Jurkat, Clone E6-1 (cell line): ENCODE data around the gene TRPC1.

Experiments used
- DNase-seq: peaks from one replicate; pipeline ENCODE4 v3.0.0-alpha.2; 2011; ENCODE audit warnings: low read depth, low spot score
- H3K4me3 ChIP-seq: 2 replicates; pipeline ENCODE4 v1.5.1; 2011; ENCODE audit warnings: mild to moderate bottlenecking, low read length, control low read depth, moderate library complexity

TRPC1 gene

GRCh38 chr3:142817897-142818296 lies 94.1 kb downstream of the TRPC1 start:
- no peak for DNase-seq
- no peak overlapping the region for H3K4me3 ChIP-seq

GRCh38 chr3:142818651-142819050 lies 94.8 kb downstream of the TRPC1 start:
- no peak for DNase-seq
- no peak overlapping the region for H3K4me3 ChIP-seq

GRCh38 chr3:142819179-142819578 lies 95.3 kb downstream of the TRPC1 start:
- no peak overlapping the region for H3K4me3 ChIP-seq
- no peak for DNase-seq

GRCh38 chr3:142828703-142829305 lies 105.0 kb downstream of the TRPC1 start:
- DNase-seq = peak; percentile 66
- H3K4me3 ChIP-seq = no peak overlapping the region

GRCh38 chr3:142837526-142837925 lies 113.7 kb downstream of the TRPC1 start:
- no peak for DNase-seq

GRCh38 chr3:142839831-142840230 lies 116.0 kb downstream of the TRPC1 start:
- DNase-seq = no peak
- H3K4me3 ChIP-seq = no peak overlapping the region

More at GRCh38 chr3:142837526-142837925, 113.7 kb downstream of the TRPC1 start:
- H3K4me3 ChIP-seq = no peak overlapping the region

- DNase-seq = peak; percentile 35
- H3K4me3 ChIP-seq = no peak overlapping the region
Observed at GRCh38 chr3:142844339-142844977, 120.6 kb downstream of the TRPC1 start.

- H3K4me3 ChIP-seq = no peak overlapping the region
- DNase-seq = no peak
Observed at GRCh38 chr3:142846779-142847577, 123.1 kb downstream of the TRPC1 start.

GRCh38 chr3:142849148-142849547 lies 125.3 kb downstream of the TRPC1 start:
- no peak overlapping the region for H3K4me3 ChIP-seq
- no peak for DNase-seq

- no peak for DNase-seq
- H3K4me3 ChIP-seq = no peak overlapping the region
Observed at GRCh38 chr3:142850395-142851023, 126.7 kb downstream of the TRPC1 start.

GRCh38 chr3:142852009-142852408 lies 128.2 kb downstream of the TRPC1 start:
- no peak for DNase-seq
- H3K4me3 ChIP-seq = no peak overlapping the region

- H3K4me3 ChIP-seq = no peak overlapping the region
- DNase-seq = no peak
Observed at GRCh38 chr3:142853270-142854168, 129.7 kb downstream of the TRPC1 start.

GRCh38 chr3:142857056-142857455 lies 133.2 kb downstream of the TRPC1 start:
- DNase-seq = no peak
- no peak overlapping the region for H3K4me3 ChIP-seq
